ENCODE data around the gene BTBD3.

Gene BTBD3

GRCh38 chr20:11917663-11918062 is at the start of gene BTBD3:
Gene BTBD3, plus strand, starts transcription at chr20:11917893. Its CDS starts 383 bp downstream, at chr20:11918276.
- no peak for DNase-seq (ENCODE audit: low spot score)

GRCh38 chr20:11869641-11870040 is 48.1 kb upstream of the BTBD3 start:
- no peak for DNase-seq (ENCODE audit: low spot score)

- DNase-seq (ENCODE audit: low spot score): no peak
These were observed 47.3 kb upstream of the BTBD3 start for GRCh38 chr20:11870411-11870810.

- DNase-seq (ENCODE audit: low spot score): no peak
These were observed 41.1 kb upstream of the BTBD3 start for GRCh38 chr20:11876555-11876954.

- no peak for DNase-seq (ENCODE audit: low spot score)
These were observed 37.0 kb upstream of the BTBD3 start for GRCh38 chr20:11880680-11881079.

- no peak for DNase-seq (ENCODE audit: low spot score)
These were observed 36.2 kb upstream of the BTBD3 start for GRCh38 chr20:11881449-11881848.

GRCh38 chr20:11882651-11883050 is 35.0 kb upstream of the BTBD3 start:
- DNase-seq (ENCODE audit: low spot score): no peak

- no peak for DNase-seq (ENCODE audit: low spot score)
These were observed 29.0 kb upstream of the BTBD3 start for GRCh38 chr20:11888648-11889047.

- DNase-seq (ENCODE audit: low spot score): peak; percentile 95
These were observed 27.2 kb upstream of the BTBD3 start for GRCh38 chr20:11890331-11891076.

- DNase-seq (ENCODE audit: low spot score): peak; percentile 55
These were observed 26.5 kb upstream of the BTBD3 start for GRCh38 chr20:11891077-11891775.

GRCh38 chr20:11891776-11892545 is 25.7 kb upstream of the BTBD3 start:
- DNase-seq (ENCODE audit: low spot score): peak; percentile 76

- DNase-seq (ENCODE audit: low spot score): peak; percentile 28
These were observed 23.6 kb upstream of the BTBD3 start for GRCh38 chr20:11894062-11894461.

GRCh38 chr20:11895861-11896387 is 21.8 kb upstream of the BTBD3 start:
- DNase-seq (ENCODE audit: low spot score): no peak

- DNase-seq (ENCODE audit: low spot score): no peak
These were observed 16.6 kb upstream of the BTBD3 start for GRCh38 chr20:11901127-11901526.

GRCh38 chr20:11902285-11902697 is 15.4 kb upstream of the BTBD3 start:
- DNase-seq (ENCODE audit: low spot score): no peak

GRCh38 chr20:11905460-11906179 is 12.1 kb upstream of the BTBD3 start:
- DNase-seq (ENCODE audit: low spot score): no peak

GRCh38 chr20:11906626-11907480 is 10.8 kb upstream of the BTBD3 start:
- DNase-seq (ENCODE audit: low spot score): no peak

- no peak for DNase-seq (ENCODE audit: low spot score)
These were observed 10.1 kb upstream of the BTBD3 start for GRCh38 chr20:11907621-11908020.

- DNase-seq (ENCODE audit: low spot score): peak; percentile 39
These were observed 5.6 kb upstream of the BTBD3 start for GRCh38 chr20:11912013-11912658.

GRCh38 chr20:11912659-11913415 is 4.9 kb upstream of the BTBD3 start:
- no peak for DNase-seq (ENCODE audit: low spot score)

Data from HuH-7 (cell line).